Measurements from ENCODE around the gene JMJD1C.

The JMJD1C gene

DNA sequence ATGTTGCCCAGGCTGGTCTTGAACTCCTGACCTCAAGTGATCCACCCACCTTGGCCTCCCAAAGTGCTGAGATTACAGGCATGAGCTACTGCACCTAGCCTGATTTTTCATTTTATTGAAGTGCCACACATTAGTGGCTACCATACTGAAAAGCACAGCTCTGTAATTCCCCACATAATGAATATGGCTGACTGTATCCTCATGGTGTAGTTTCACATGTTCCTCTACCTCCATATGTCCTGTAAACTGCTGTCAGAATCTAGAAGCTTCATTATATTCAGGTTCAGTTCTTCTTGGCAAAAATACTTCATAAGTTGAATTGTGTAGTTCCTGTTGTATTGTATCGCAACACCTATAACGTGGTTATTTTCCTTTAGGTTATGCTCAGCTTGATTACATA is 11.1 kb downstream of the JMJD1C start:
- no peak for DNase-seq (ENCODE audit: low read depth)
- no peak overlapping the region for H3K4me3 ChIP-seq (ENCODE audit: low read length)
- TF ChIP-seq, protein P1, sequence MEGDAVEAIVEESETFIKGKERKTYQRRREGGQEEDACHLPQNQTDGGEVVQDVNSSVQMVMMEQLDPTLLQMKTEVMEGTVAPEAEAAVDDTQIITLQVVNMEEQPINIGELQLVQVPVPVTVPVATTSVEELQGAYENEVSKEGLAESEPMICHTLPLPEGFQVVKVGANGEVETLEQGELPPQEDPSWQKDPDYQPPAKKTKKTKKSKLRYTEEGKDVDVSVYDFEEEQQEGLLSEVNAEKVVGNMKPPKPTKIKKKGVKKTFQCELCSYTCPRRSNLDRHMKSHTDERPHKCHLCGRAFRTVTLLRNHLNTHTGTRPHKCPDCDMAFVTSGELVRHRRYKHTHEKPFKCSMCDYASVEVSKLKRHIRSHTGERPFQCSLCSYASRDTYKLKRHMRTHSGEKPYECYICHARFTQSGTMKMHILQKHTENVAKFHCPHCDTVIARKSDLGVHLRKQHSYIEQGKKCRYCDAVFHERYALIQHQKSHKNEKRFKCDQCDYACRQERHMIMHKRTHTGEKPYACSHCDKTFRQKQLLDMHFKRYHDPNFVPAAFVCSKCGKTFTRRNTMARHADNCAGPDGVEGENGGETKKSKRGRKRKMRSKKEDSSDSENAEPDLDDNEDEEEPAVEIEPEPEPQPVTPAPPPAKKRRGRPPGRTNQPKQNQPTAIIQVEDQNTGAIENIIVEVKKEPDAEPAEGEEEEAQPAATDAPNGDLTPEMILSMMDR (conservative IDR thresholded peaks at IDR 0.05; ENCODE audit: low read depth, low read length), result no peak

DNA sequence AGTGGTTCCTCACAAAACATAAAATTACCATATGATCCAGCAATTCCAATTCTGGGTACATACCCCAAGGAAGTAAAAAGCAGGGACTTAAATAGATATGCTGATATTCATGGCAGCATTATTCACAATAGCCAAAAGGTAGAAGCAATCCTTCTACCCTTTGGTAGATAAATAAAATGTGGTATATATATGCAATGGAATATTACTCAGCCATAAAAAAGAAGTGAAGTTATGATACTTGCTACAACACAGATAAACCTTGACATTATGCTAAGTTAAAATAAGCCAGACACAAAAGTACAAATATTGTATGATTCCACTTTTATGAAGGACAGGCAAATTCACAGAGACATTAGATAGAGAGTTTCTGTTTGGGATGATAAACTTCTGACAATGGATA is 13.3 kb downstream of the JMJD1C start:
- no peak for DNase-seq (ENCODE audit: low read depth)

DNA sequence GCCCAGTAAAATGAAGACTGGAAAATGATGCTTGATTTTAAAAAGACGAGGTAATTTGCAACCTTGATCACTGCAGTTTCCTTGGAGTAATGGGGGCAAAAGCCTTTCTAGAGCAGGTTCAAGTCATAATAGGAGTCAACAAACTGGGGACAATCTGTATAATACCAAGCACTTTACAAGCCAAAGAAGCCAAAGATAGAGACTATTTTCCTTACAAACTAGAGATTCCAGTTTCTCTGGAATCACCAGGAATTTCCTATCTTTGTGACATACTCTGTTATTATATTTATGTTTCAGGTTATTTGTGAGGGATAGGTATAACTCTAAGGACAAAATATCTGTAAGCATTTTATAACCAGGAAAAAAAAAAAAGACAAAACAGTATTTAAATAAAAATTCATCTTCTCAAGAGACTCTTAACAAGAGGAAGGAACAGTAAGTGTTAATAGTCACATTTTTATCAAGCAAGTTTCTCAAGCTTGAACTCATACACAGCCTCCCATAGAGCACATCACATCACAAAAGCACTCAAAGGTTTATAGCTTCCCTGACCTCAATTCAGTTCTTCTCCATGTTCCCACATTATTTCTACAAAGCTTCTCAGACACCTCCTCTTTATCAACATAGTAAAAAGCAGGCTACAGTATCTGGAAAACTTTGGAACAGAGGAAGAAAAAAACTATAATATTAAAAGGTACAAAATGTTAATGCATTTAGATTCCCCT is 18.9 kb downstream of the JMJD1C start:
- no peak for DNase-seq (ENCODE audit: low read depth)
- TF ChIP-seq, protein P1 (conservative IDR thresholded peaks at IDR 0.05; ENCODE audit: low read depth, low read length), result no peak
- H3K4me3 ChIP-seq (ENCODE audit: low read length), result no peak overlapping the region

More for the DNA sequence above, 13.3 kb downstream of the JMJD1C start:
- no peak overlapping the region for H3K4me3 ChIP-seq (ENCODE audit: low read length)
- TF ChIP-seq, protein P1 (conservative IDR thresholded peaks at IDR 0.05; ENCODE audit: low read depth, low read length), result no peak

DNA sequence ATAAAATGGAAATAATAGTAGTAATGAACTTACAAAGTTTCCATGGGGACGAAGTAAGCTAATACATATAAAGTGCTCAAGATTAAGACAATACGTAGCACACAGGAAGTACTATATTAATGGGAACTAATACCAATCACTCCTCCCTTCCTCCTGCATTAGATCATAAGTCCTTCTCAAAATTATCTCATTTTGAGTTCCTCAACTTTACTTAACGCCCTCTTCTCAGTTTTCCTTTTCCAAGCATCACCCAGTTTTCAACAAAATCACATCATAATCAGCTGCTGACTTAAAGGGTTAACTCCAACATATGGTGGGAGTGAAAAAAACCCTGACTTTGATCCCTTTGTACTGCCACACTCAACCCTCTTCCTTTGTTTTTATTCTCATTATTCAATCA is 24.4 kb downstream of the JMJD1C start:
- H3K4me3 ChIP-seq (ENCODE audit: low read length), result no peak overlapping the region
- DNase-seq (ENCODE audit: low read depth), result no peak
- TF ChIP-seq, protein P1 (conservative IDR thresholded peaks at IDR 0.05; ENCODE audit: low read depth, low read length), result no peak

GRCh38 chr10:63439607-63440006 is 26.2 kb downstream of the JMJD1C start:
- no peak overlapping the region for H3K4me3 ChIP-seq (ENCODE audit: low read length)
- TF ChIP-seq, protein P1 (conservative IDR thresholded peaks at IDR 0.05; ENCODE audit: low read depth, low read length), result no peak
- DNase-seq (ENCODE audit: low read depth), result no peak

DNA sequence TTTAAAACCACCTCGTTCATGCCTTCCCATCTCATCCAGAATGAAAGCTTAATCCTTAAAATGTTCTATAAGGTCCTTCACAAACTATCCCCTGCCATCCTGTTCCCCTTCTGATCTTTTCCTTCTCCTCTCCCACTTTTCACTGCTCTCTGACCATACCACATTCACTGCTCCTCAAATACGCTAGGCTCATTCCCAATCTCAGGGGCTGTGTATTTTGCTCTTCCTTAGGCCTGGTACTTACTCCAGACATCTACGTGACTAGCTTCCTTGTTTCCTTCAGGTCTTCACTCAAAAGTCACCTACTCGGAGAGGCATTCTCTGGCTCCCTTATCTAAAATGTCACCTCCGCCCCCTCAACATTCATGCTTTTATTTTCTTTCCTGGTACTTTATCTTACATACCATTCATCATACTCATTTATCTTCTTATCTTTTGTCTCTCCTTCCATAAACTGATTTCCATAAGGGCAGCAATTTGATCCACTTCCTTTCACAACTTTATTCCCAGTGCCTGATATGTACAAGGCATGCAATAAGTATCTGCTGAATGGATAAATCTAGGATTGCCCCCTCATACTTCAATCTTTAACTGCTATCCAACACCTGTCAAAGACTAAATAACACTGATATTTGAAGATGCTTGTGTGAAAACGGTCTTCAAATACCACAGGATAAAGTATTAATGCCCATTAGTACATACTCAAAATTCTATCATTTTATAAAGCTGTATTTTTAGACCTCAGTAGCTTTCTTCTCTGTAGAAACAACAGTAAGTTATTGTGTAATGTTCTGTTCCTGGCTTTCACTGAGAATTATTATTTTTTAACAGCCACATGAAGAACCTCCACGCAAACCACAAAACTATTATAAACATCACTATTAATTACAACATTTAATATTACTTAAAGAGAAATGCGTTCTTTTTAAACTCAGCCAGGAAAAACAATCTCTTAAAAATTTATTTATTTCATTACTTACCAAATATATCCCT is 27.0 kb downstream of the JMJD1C start:
- DNase-seq (ENCODE audit: low read depth), result no peak
- H3K4me3 ChIP-seq (ENCODE audit: low read length), result no peak overlapping the region
- TF ChIP-seq, protein P1 (conservative IDR thresholded peaks at IDR 0.05; ENCODE audit: low read depth, low read length), result no peak

Measured in retinal pigment epithelial cell (primary cell).